Measurements from ENCODE around the gene DIP2B.

Gene DIP2B

DNA sequence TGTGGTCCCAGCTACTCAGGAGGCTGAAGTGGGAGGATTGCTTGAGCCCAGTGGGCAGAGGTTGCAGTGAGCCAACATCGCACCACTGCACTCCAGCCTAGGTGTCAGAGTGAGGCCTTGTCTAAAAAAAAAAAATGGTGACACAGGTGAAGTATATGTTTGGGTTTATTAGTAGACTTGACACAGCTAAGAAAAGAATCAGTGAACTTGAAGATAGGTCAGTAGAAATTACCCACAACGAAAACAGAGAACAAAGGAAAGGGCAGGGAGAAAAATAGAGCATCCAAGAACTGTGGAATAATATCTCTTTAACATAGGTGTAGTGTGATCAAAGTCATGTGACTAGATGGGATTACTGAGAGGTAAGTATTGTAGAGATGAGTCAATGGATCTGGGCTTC, 282.8 kb downstream of the DIP2B start:
- Mint-ChIP-seq H3K9me3 (peaks cover 4% of the 10 kb centered on the region), H3K4me3 (no peak overlapping the region), H3K27me3 (no peaks in the 10 kb centered on the region), H3K36me3 (peaks cover 37% of the 10 kb centered on the region), H3K27ac (no peak overlapping the region), H3K4me1 (peaks cover 22% of the 10 kb centered on the region)
- ATAC-seq (ENCODE audit: low read depth) (no peak), DNase-seq (ENCODE audit: low spot score in 2 of 2) (no peak)

DNA sequence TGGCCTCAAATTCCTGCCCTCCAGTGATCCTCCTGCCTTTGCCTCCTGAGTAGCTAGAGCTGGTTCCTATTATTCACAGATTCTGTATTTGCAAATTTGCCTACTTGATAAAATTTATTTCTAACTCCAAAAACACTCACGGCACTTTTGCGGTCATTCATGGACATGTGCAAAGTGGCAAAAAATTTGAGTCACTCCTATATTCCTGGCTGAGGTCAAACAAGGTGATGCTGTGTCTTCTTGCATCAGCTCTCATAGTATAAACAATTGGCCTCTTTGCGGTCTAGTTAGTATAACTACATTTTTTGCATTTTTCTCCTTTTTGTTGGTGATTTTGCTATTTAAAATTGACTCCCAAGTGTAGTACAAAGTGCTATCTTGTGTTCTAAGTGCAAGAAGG, 283.8 kb downstream of the DIP2B start:
- Mint-ChIP-seq H3K9me3 (peaks cover 4% of the 10 kb centered on the region), H3K4me3 (no peak overlapping the region), H3K27me3 (no peaks in the 10 kb centered on the region), H3K27ac (no peak overlapping the region), H3K36me3 (peaks cover 37% of the 10 kb centered on the region), H3K4me1 (peaks cover 22% of the 10 kb centered on the region)
- ATAC-seq (ENCODE audit: low read depth) (no peak), DNase-seq (ENCODE audit: low spot score in 2 of 2) (no peak)

DNA sequence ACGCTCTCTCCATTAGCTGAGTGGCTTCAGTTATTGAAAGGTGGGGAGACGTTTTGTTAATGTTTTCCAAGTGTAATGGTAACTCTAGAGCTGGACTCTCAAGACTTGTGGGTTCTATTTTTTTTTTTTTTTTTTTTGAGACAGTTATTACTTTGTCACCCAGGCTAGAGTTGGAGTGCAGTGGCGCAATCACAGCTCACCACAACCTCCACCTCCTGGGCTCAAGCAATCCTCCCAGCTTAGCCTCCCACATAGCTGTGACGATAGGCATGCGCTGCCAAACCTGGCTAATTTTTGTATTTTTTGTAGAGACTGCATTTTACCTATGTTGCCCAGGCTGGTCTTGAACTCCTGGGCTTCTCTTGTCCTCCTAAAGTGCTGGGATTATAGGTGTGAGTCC, 285.3 kb downstream of the DIP2B start:
- H3K36me3 Mint-ChIP-seq = peaks cover 33% of the 10 kb centered on the region
- no peak for DNase-seq (ENCODE audit: low spot score in 2 of 2)
- H3K9me3 Mint-ChIP-seq = peaks cover 4% of the 10 kb centered on the region
- no peak overlapping the region for H3K27ac Mint-ChIP-seq
- no peak for ATAC-seq (ENCODE audit: low read depth)
- peaks cover 16% of the 10 kb centered on the region for H3K4me1 Mint-ChIP-seq
- no peak overlapping the region for H3K4me3 Mint-ChIP-seq
- H3K27me3 Mint-ChIP-seq = no peaks in the 10 kb centered on the region
